Heart left ventricle (tissue), 13 donors: Measurements from ENCODE around the gene CLDN24.

ENCODE experiments used
- POLR2A ChIP-seq, 2 donors: fragments of 450-650 bp; IDR thresholded peaks; one replicate each; pipeline ENCODE4 v1.6.1; 2017; ENCODE audit warnings: antibody characterized with exemption in 2 of 2, mild to moderate bottlenecking in 2 of 2, moderate library complexity in 2 of 2
- TF ChIP-seq, protein P1 (sequence below), 12 donors: fragments of 200-600 bp; sonication (generic) in 4 of 12; IDR thresholded peaks; one replicate each; pipeline versions ENCODE4 v1.5.0 to v1.8.0; 2018 to 2022; ENCODE audit warnings: antibody characterized with exemption in 12 of 12, mild to moderate bottlenecking in 5 of 12
- donor health status: ischemic (EF 13 %, LVEDD 7.1; RV severe dilation, severe dysfunction).
- donor health status: DM: no; HTN: yes; CAD: no.
- donor health status: DM: no; HTN: no; CAD: no.
- donor health status: ischemic (EF 25% LVEDD 6.9; RV normal size, moderate dysfunction).
- donor health status: ischemic (EF 25% LVEDD 5.7; RV mildly dilated, moderate dysfunction).
- donor health status: ischemic (EF 35%, LVEDD 5.7; RV mildly dilated, moderate dysfunction).
- donor health status: nonischemic (EF 11% LVEDD 7.7; RV severe dilation, severe dysfunction).
- donor health status: DM: yes; HTN: yes; CAD: no.
- donor health status: PGD.
- donor health status: ischemic (EF 29% LVEDD 5.4; RV normal size, mild dysfunction).
- donor health status: nonischemic (EF 23%, LVEDD 6.1; RV moderate dilation, normal function).

DNA sequence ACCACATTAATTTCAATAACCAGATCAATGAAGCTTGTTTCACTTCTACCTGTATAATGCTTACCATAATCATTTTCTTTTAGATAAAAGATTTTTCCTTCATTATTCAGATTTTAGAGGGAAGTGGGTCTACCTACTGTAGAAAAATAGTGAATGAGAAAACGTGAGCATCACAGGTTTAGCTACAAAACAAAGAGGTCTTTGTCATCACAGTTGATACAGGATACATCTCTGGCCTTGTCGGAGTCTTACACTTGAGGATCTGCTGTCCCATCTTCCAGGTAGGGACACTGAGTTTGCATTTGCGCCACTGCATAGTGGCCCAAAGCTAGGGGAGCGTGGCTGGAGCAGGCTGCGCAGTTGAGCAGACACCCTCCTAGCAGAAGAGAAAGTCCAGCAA, 710 bp downstream of the CLDN24 start:
- TF ChIP-seq, protein P1, sequence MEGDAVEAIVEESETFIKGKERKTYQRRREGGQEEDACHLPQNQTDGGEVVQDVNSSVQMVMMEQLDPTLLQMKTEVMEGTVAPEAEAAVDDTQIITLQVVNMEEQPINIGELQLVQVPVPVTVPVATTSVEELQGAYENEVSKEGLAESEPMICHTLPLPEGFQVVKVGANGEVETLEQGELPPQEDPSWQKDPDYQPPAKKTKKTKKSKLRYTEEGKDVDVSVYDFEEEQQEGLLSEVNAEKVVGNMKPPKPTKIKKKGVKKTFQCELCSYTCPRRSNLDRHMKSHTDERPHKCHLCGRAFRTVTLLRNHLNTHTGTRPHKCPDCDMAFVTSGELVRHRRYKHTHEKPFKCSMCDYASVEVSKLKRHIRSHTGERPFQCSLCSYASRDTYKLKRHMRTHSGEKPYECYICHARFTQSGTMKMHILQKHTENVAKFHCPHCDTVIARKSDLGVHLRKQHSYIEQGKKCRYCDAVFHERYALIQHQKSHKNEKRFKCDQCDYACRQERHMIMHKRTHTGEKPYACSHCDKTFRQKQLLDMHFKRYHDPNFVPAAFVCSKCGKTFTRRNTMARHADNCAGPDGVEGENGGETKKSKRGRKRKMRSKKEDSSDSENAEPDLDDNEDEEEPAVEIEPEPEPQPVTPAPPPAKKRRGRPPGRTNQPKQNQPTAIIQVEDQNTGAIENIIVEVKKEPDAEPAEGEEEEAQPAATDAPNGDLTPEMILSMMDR (IDR thresholded peaks at IDR 0.05) = no peak
- no peak for TF ChIP-seq POLR2A (IDR thresholded peaks at IDR 0.05)
